HepG2 (cell line): ENCODE data around the gene NUB1. TPM values are rescaled to one million over a fixed set of nuclear protein-coding genes. Genes with fewer than 3 reads are reported as not detected.

Source experiments
- ATAC-seq: fragments of 200-7000 bp; cut with Tn5 transposase; 3 replicates; pipeline ENCODE4 v1.9.1; 2020; ENCODE audit warnings: mild to moderate bottlenecking, moderate library complexity
- BruUV-seq: library from RNA; stranded (reverse); fragments of 400-500 nt; replicated peaks from 2 replicates; lab custom pipeline; 2021; lab: Mats Ljungman, UMichigan
- CTCF ChIA-PET: fragments of 300-600 bp; formaldehyde crosslinking; extraction: SDS; loops from one replicate; lab custom pipeline; 2021; ENCODE audit warnings: low total read pairs, inconsistent platforms, low intra/inter-chr PET ratio; lab: Yijun Ruan, JAX
- POLR2A ChIA-PET: fragments of 350-600 bp; sonication (Branson Sonifier 250); formaldehyde crosslinking; loops from one replicate; lab custom pipeline; 2020; ENCODE audit warnings: antibody characterized with exemption, inconsistent platforms; lab: Yijun Ruan, JAX
- DNase-seq: peaks from one replicate; pipeline ENCODE4 v3.0.0-alpha.2; 2015; ENCODE audit warnings: low spot score
- FAIRE-seq: peaks from 3 replicates; lab custom pipeline; 2011; peaks lifted over from hg19 to GRCh38; lab: Jason Lieb, UNC
- H2AFZ ChIP-seq: one replicate; pipeline ENCODE4 v1.6.1; 2011; ENCODE audit warnings: low read length, inconsistent platforms
- H3K27ac ChIP-seq: fragments of 300-600 bp; 3 replicates; pipeline ENCODE4 v1.8.0; 2011; ENCODE audit warnings: mixed run types, mild to moderate bottlenecking, mixed read lengths, low read length, inconsistent platforms; ENCODE audit not compliant: insufficient read depth; ENCODE audit errors: extremely low read length
- H3K27me3 ChIP-seq, 2 experiments: fragments of 200-600 bp in 1 of 2; 2 replicates in 1 of 2; 3 replicates in 1 of 2; pipeline versions ENCODE4 v1.6.0 to v1.8.0; 2011; ENCODE audit warnings: low read length in 2 of 2, mild to moderate bottlenecking in 2 of 2, moderate library complexity in 2 of 2, inconsistent platforms in 1 of 2; ENCODE audit not compliant: insufficient read depth in 2 of 2, control insufficient read depth in 1 of 2
- H3K36me3 ChIP-seq, 2 experiments: fragments of 200-600 bp in 1 of 2; replicated peaks in 1 of 2; 2 replicates in 1 of 2; 3 replicates in 1 of 2; pipeline versions ENCODE4 v1.5.1 to v1.8.0; 2011; ENCODE audit warnings: low read length in 2 of 2, inconsistent platforms in 1 of 2; ENCODE audit not compliant: insufficient read depth in 2 of 2, control insufficient read depth in 1 of 2
- H3K4me1 ChIP-seq: 2 replicates; pipeline ENCODE4 v1.5.1; 2012; ENCODE audit warnings: low read length, inconsistent platforms; ENCODE audit not compliant: insufficient read depth
- H3K4me2 ChIP-seq: 2 replicates; pipeline ENCODE4 v1.6.0; 2011; ENCODE audit warnings: low read depth, low read length, inconsistent platforms
- H3K4me3 ChIP-seq, 3 experiments: fragments of 200-600 bp in 1 of 3; sonication (generic), shearing (Covaris generic) in 1 of 3; replicated peaks in 1 of 3; 2 replicates each; pipeline ENCODE4 v1.5.1; 2011 to 2016; ENCODE audit warnings: low read length in 3 of 3, inconsistent platforms in 2 of 3, low read depth in 2 of 3, mild to moderate bottlenecking in 2 of 3, control low read depth in 1 of 3, mixed read lengths in 1 of 3; ENCODE audit not compliant: insufficient read depth in 1 of 3
- H3K79me2 ChIP-seq: one replicate; pipeline ENCODE4 v1.6.1; 2011; ENCODE audit warnings: low read length, inconsistent platforms; ENCODE audit not compliant: insufficient read depth
- H3K9ac ChIP-seq: 2 replicates; pipeline ENCODE4 v1.6.0; 2011; ENCODE audit warnings: mild to moderate bottlenecking, low read depth, low read length, inconsistent platforms; ENCODE audit not compliant: insufficient read depth
- H3K9me3 ChIP-seq: 2 replicates; pipeline ENCODE4 v1.5.1; 2012; ENCODE audit warnings: mild to moderate bottlenecking, low read length
- H4K20me1 ChIP-seq: 2 replicates; pipeline ENCODE4 v1.6.0; 2011; ENCODE audit warnings: inconsistent platforms, mild to moderate bottlenecking, low read length, moderate library complexity; ENCODE audit not compliant: insufficient read depth
- ARID5B ChIP-seq: IDR thresholded peaks from 2 replicates; pipeline ENCODE4 v1.4.0; 2020; ENCODE audit warnings: mild to moderate bottlenecking, missing genetic modification reagents
- SYNCRIP ChIP-seq: fragments of 200-400 bp; formaldehyde crosslinking; IDR thresholded peaks from 2 replicates; pipeline ENCODE4 v1.6.1; 2018; ENCODE audit warnings: mild to moderate bottlenecking, low read depth, low read length; ENCODE audit not compliant: insufficient read depth
- THYN1 ChIP-seq: sonication (generic); formaldehyde crosslinking; IDR thresholded peaks from 2 replicates; pipeline ENCODE4 v1.8.1; 2023; ENCODE audit warnings: low read depth, mild to moderate bottlenecking, moderate library complexity, missing genetic modification reagents, borderline replicate concordance
- XRCC5 ChIP-seq: fragments of 200-400 bp; formaldehyde crosslinking; optimal IDR thresholded peaks from 2 replicates; pipeline ENCODE3; 2017; ENCODE audit warnings: mild to moderate bottlenecking, low read length
- ZFP41 ChIP-seq: sonication (generic); formaldehyde crosslinking; IDR thresholded peaks from 2 replicates; pipeline ENCODE4 v1.4.0; 2020; ENCODE audit warnings: mild to moderate bottlenecking, missing genetic modification reagents, borderline replicate concordance
- ZNF10 ChIP-seq: sonication (generic); formaldehyde crosslinking; IDR thresholded peaks from 2 replicates; pipeline ENCODE4 v1.4.0; 2020; ENCODE audit warnings: mild to moderate bottlenecking, low read depth, missing genetic modification reagents, borderline replicate concordance
- ZNF761 ChIP-seq: sonication (generic); formaldehyde crosslinking; conservative IDR thresholded peaks from 2 replicates; pipeline ENCODE4 v1.4.0; 2020; ENCODE audit warnings: mild to moderate bottlenecking, missing genetic modification reagents
- WGBS: methylation state at CpG from one replicate; pipeline ENCODE4 v1.1.6; 2017; ENCODE audit warnings: low lambda C conversion rate; 5-methylcytosine and 5-hydroxymethylcytosine counted together
- in situ Hi-C: cut with HindIII; loops from 2 replicates; pipeline ENCODE4 v1.10.0; 2017; ENCODE audit warnings: low pct_unique_long_range_greater_than_20kb; ENCODE audit not compliant: extremely low pct_ligation_motif_present
- intact Hi-C: fragments of 100-400 bp; cut with micrococcal nuclease; formaldehyde crosslinking; loops from one replicate; pipeline ENCODE4 v1.10.0; 2022; ENCODE audit not compliant: unreplicated experiment
- polyA plus RNA-seq, 8 experiments: library from polyadenylated mRNA; depleted of rRNA in 3 of 8; stranded (reverse) in 7 of 8; unstranded in 1 of 8; fragments of >200 nt; fragmentation: Illumina TruSeq in 4 of 8; extraction: Trizol in 4 of 8; gene quantifications; 2 replicates each; pipeline versions ENCODE4 v1.2.1 to v1.2.3, GENCODE V29; 2011 to 2016; ENCODE audit warnings: low read depth in 4 of 8, missing spikeins in 1 of 8, mixed read lengths in 1 of 8; ENCODE audit not compliant: insufficient read depth in 1 of 8
- total RNA-seq, 5 experiments: library from RNA; depleted of rRNA; stranded (reverse); fragments of >200 nt; fragmentation: Illumina TruSeq; extraction: Trizol; gene quantifications; 2 replicates each; pipeline ENCODE4 v1.2.3, GENCODE V29; 2016; ENCODE audit warnings: low read depth in 1 of 5
- TF ChIP-seq, protein P1 (sequence below): sonication (generic); formaldehyde crosslinking; IDR thresholded peaks from 2 replicates; pipeline ENCODE4 v1.9.0; 2021; ENCODE audit warnings: missing genetic modification reagents, mild to moderate bottlenecking, borderline replicate concordance

Gene NUB1
- total and polyA plus RNA-seq, 2 of the 13 experiments (the other 11 are each of a cell fraction or from before 2014, with no cell fraction given), result 27.1 to 37.0 TPM

GRCh38 chr7:151375530-151376217 lies 34.1 kb downstream of the NUB1 start:
- H3K27ac ChIP-seq, result no peak overlapping the region
- no peaks in the 10 kb centered on the region for H4K20me1 ChIP-seq
- no peak overlapping the region for H3K4me3 ChIP-seq
- H3K4me2 ChIP-seq, result no peak overlapping the region
- no peaks in the 10 kb centered on the region for H3K4me1 ChIP-seq
- peaks cover 3 to 33% of the 10 kb centered on the region in 2 experiments; a peak in 3 of 5 replicates for H3K36me3 ChIP-seq
- H3K9me3 ChIP-seq, result no peaks in the 10 kb centered on the region
- ATAC-seq (no peak), FAIRE-seq (no peak), DNase-seq (no peak)
- in situ Hi-C loops, result no loop called here
- WGBS, result 93% methylated on average over 10 of the region's 10 CpGs
- no TSS peak for BruUV-seq
- CTCF ChIA-PET, result no interaction called here
- intact Hi-C loops, result no loop called here
- no peak for TF ChIP-seq ZFP41
- no peak for TF ChIP-seq SYNCRIP
- no peak for TF ChIP-seq ZNF10 (CRISPR knock-in tag)
- no peak for TF ChIP-seq ZNF761 (CRISPR knock-in tag)
- TF ChIP-seq, protein P1, sequence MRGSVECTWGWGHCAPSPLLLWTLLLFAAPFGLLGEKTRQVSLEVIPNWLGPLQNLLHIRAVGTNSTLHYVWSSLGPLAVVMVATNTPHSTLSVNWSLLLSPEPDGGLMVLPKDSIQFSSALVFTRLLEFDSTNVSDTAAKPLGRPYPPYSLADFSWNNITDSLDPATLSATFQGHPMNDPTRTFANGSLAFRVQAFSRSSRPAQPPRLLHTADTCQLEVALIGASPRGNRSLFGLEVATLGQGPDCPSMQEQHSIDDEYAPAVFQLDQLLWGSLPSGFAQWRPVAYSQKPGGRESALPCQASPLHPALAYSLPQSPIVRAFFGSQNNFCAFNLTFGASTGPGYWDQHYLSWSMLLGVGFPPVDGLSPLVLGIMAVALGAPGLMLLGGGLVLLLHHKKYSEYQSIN (CRISPR knock-in tag), result no peak
- TF ChIP-seq XRCC5, result no peak
- TF ChIP-seq ARID5B (CRISPR knock-in tag), result no peak
- TF ChIP-seq THYN1, result no peak
- H2AFZ ChIP-seq, result no peak overlapping the region
- no peaks in the 10 kb centered on the region for H3K79me2 ChIP-seq
- POLR2A ChIA-PET, result no interaction called here
- H3K27me3 ChIP-seq, result no peaks in the 10 kb centered on the region
- H3K9ac ChIP-seq, result no peak overlapping the region
